HG02642 (cell line): ENCODE results near the gene TNFRSF4.
A peak's percentile ranks its signal among the peaks of the same experiment; 100 is the strongest.

ENCODE experiments used
- ATAC-seq: cut with Tn5 transposase; IDR thresholded peaks from one replicate; pipeline ENCODE4 v1.9.1; 2021; ENCODE audit warnings: mild to moderate bottlenecking; ENCODE audit not compliant: unreplicated experiment, poor library complexity

TNFRSF4 gene

GRCh38 chr1:1234180-1234808, 20.3 kb upstream of the TNFRSF4 start:
- ATAC-seq, result no peak

- ATAC-seq, result no peak
Measured at GRCh38 chr1:1233567-1233892, 19.6 kb upstream of the TNFRSF4 start.

- no peak for ATAC-seq
Measured at GRCh38 chr1:1232796-1233566, 19.0 kb upstream of the TNFRSF4 start.

- ATAC-seq, result peak; percentile 8
Measured at GRCh38 chr1:1232208-1232795, 18.3 kb upstream of the TNFRSF4 start, which contains the start of gene B3GALT6. Gene B3GALT6, plus strand, starts transcription at chr1:1232237. Its CDS starts 42 bp downstream, at chr1:1232279.

GRCh38 chr1:1231400-1232207, 17.7 kb upstream of the TNFRSF4 start, which contains the start of gene SDF4:
Gene SDF4, minus strand, starts transcription at chr1:1232001. Its CDS starts 3,229 bp downstream, at chr1:1228772.
- ATAC-seq, result peak; percentile 92

- no peak for ATAC-seq
Measured at GRCh38 chr1:1230656-1231399, 16.9 kb upstream of the TNFRSF4 start.

- ATAC-seq, result no peak
Measured at GRCh38 chr1:1229770-1230169, 15.8 kb upstream of the TNFRSF4 start.

GRCh38 chr1:1228596-1229321, 14.8 kb upstream of the TNFRSF4 start:
- no peak for ATAC-seq

GRCh38 chr1:1228187-1228586, 14.2 kb upstream of the TNFRSF4 start:
- ATAC-seq, result no peak

GRCh38 chr1:1227386-1227785, 13.4 kb upstream of the TNFRSF4 start:
- ATAC-seq, result no peak

- ATAC-seq, result no peak
Measured at GRCh38 chr1:1226566-1227362, 12.8 kb upstream of the TNFRSF4 start.

- ATAC-seq, result no peak
Measured at GRCh38 chr1:1225913-1226312, 12.0 kb upstream of the TNFRSF4 start.

GRCh38 chr1:1225238-1225845, 11.4 kb upstream of the TNFRSF4 start:
- ATAC-seq, result no peak

- ATAC-seq, result no peak
Measured at GRCh38 chr1:1223891-1224290, 9.9 kb upstream of the TNFRSF4 start.

- no peak for ATAC-seq
Measured at GRCh38 chr1:1223321-1223720, 9.4 kb upstream of the TNFRSF4 start.

GRCh38 chr1:1222575-1223225, 8.7 kb upstream of the TNFRSF4 start:
- ATAC-seq, result no peak

- ATAC-seq, result no peak
Measured at GRCh38 chr1:1221887-1222574, 8.1 kb upstream of the TNFRSF4 start.
